HG03064 (cell line): ENCODE data around the gene IL1RAPL2.
"Not testable (repeated sequence)": the region's sequence is repeated elsewhere in the genome, so short reads cannot be mapped to it uniquely, and the experiment has no call there.

Experiments
- ATAC-seq: cut with Tn5 transposase; IDR thresholded peaks from one replicate; pipeline ENCODE4 v1.9.1; 2021; ENCODE audit warnings: low read depth; ENCODE audit not compliant: unreplicated experiment

Gene IL1RAPL2

DNA sequence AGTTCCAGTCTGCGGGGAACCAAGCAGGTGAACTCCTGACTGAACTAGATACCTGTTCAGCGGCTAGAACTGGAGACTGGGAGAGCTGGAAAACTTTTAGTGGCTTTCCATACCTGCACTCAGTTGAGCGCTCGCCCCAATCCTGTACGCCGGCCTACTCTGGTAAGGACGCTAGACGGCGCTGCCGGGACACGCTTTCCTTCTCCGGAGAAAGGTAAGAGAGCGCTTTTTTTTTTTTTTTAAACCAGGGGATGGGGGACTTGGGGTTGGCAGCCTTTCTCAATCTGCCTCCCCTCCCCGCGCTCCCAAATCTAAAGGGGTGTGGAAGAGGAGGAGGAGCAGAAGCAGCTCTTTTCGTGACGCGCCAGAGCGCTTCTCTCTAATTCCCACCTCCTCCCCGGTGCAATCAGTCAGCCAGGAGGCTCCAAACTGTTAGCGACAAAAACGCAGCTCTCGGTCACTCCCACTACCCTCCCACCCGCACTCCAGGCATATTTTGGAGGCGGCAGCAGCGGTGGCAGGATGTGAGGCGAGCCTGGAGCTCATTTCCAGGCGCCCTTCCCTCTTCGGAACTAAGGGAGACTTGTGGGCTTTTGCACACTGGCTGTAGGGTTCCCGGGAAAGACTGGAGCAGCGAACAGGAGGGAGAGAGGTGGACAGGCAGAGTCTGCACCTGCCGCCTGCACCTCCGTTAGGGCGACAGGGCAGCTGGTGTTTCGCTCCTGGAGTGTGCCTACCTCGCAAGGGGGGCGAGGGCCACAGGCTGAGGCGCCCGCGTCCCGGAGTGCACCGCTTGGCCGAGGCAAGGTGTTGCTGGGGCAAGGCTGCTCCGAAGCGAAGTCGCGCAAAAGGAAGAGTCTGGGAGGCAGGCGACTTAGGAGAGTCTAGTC is at the start of gene IL1RAPL2:
TSS of gene IL1RAPL2 (plus strand) at position 409 of the 890 bp plus-strand sequence.
- ATAC-seq, result no peak

DNA sequence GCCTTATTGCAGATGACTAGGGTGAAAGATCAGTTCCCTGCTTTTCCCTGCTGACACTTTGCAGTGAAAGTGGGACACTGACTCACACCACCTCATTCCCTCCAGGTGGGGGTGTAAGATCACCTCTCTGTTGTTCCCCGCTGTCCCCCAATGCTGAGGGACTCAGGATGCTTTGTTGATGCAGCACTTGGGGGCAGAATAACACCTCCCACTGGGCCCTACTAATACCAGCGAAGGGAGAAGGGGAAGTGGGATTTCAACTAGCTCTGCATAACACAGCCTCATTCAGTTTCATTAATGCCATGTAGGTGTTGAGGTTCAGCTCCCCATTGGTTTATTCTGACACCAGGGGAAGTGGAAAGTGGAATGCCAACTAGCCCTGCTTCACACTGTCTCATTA is 43.6 kb upstream of the IL1RAPL2 start:
- no peak for ATAC-seq

DNA sequence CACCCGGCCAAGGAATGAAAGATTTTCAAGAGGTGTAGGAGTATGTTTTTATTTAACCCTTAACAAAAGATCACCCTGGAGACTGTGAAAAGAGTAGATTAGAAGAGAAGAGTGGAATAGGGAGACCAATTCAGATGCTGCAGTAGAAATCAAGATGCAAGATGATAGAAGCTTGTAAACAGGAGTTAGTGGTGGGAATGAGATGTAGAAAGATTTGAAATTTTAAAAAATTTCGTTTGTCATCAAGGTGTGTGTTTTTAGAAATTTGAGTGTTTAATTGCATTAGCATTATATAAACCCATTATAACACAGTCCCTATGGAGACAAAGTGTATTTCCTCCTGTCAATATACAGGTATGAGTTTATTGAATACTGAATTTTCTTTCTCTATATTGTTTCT is 42.1 kb upstream of the IL1RAPL2 start:
- no peak for ATAC-seq

DNA sequence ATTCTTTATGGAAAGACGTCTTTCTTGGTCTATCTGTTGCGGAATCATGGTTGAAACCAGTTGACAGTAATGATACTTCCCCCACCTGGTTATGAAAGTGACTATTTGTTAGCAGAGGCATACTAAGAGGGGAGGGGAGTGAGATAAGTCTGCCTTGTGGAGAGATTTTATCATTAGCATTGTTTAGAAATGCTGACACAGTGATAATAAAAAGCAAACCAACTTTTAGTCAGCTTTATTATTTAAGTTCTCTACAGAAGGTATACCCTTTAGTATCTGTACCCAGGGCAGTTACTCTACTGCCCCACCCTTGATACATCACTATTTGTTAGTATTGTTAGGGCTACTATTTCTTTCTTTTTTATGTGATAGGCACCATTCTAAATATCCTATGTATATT is 26.9 kb upstream of the IL1RAPL2 start:
- ATAC-seq, result no peak

DNA sequence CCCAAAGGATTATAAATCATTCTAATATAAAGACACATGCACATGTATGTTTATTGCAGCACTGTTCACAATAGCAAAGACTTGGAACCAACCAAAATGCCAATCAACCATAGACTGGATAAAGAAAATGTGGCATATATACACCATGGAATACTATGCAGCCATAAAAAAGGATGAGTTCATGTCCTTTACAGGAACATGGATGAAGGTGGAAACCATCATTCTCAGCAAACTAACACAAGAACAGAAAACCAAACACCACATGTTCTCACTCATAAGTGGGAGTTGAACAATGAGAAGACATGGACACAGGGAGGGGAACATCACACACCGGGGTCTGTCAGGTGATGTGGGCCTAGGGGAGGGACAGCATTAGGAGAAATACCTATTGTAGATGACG is 23.6 kb upstream of the IL1RAPL2 start:
- ATAC-seq, result not testable (repeated sequence)

DNA sequence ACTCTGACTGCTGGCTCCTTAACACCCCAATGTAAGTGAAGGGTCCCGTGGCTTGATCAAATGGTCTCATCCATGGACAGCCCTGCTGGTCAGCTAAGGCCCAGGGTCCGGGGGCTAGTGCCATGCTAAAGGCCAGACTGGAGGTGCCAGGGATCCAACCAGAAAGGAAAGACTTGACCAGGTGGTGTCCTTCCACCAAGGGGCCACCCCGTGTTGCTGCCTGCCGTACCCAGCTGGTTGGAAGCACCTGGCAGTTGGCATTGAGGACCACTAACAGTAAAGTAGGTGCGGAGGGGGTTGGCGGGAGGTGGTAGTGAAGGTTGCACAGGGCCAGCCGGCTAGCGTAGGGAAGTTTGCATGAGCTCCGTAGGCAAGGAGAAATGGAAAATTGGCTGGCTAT is 1.7 kb upstream of the IL1RAPL2 start:
- ATAC-seq, result no peak

DNA sequence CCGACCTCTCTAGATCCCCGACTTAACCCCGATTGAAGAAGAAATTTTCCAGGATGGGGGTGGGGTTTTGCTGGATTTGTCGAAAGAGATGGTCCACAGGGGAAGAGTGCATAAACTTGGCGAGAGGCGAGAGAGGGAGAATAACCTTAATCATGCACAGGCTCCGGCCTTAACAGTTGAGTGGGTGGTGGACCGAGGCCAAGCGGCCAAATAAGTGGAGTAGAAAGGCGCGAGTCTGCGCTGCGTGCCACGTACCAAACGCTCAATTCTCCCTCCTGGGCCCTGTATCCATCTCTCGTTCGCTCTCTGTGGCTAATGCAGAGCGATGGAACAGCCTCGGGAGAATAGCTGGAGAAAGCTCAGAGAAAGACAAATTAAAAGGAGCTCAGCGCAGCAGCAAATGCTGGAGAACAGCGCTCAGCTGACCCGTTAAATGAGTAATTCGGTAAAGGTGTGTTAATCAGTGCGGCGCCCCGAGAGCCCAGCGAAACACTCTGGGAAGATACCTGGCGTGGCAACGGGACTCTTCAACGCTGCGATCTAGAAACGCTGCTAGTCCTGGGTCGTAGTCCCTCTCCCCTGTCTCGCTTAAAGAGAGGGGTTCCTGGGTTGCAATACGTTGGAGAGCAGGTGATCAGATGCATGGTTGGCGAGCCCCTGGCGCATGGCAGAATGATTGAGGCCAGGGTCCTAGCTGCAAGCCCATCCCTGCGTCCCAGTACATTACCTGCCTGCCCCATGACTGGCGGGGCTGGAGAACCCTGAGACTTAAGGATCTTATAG is 887 bp upstream of the IL1RAPL2 start:
- no peak for ATAC-seq

DNA sequence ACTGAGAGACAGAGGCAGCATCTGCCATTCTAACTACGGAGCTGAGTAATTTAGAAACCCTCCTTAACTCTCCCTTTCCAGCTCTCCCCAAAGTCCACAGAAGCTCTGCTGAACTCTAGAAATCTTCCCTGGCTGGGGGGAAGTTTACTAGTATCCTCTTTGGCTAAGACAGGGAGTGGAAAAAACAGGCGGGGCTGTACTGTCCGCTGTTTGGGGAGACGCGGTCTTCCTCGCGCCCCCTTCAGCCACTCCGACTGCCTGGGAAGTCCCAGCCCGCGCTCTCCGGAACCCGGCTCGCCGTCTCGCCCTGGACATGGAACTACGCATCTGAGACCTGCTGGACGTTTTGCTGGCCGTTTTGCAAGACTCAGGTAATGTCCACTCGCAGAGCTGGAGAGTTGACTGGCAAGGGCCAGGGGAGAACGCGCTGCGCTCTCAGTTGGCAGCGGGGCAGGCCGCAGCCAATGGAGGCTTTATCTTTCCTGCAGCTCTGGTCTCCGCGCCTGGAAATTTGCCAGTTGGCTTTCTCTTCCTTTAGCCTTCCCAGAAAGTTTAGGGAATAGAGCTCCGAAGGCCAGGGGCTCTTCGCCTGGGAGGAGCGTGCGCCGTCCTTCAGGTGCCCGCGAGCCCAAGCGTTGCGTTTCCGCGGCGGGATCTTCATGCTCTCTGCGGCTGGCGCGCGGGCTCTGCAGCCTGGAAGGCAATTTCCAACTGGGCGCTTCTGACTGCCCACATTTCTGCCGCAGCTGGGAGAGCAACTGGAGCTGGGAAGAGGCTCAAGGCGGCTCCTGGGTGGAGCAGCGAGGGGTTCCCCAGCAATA is 892 bp downstream of the IL1RAPL2 start:
- no peak for ATAC-seq

DNA sequence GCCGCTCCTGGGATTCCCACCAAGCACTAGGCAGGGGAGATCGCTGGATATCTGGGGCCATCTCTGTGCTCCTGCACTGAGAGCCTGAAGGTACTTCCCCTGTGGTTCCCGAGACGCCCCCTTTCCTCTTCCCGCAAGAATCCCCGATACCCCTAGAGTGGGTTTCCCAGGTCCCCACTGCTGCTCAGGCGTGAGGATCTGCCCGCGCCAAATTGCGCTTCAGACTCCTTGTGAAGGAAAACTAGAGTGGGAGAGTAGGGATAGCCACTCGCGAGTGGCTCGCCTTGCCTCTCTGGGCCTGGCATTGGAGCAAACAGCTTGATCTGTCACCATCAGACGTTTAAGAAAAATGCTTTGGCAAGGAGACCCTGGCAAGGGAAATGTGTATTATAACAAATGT is 1.5 kb downstream of the IL1RAPL2 start:
- no peak for ATAC-seq

DNA sequence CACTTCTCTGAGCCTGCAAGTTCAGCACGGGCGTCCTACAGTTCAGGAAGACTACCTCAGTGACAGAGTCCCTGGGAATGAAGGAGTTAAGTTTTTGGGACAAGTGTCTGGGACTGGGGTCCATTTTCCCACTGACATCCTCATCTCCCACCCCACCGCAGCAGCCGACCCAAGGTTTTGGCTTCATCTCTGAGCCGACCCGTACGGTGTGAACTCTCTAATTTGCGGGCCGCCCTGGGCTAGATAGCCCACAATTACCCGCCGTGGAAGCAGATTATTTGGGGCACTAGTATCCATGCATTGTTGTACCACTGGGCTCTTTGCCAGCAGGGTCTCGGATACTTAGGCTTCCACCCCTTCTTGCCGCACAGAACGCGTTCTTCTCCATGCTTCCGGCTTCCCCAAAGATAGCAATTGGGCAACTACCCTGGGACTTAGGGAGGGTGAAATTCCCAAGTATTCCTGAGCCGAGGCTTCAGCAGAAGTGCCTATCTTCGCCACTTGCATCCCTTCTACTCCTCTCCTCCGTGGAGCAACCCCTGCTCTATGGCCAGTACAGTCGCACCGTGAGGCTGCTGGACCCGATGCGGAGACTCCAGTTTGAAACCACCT is 2.4 kb downstream of the IL1RAPL2 start:
- no peak for ATAC-seq

DNA sequence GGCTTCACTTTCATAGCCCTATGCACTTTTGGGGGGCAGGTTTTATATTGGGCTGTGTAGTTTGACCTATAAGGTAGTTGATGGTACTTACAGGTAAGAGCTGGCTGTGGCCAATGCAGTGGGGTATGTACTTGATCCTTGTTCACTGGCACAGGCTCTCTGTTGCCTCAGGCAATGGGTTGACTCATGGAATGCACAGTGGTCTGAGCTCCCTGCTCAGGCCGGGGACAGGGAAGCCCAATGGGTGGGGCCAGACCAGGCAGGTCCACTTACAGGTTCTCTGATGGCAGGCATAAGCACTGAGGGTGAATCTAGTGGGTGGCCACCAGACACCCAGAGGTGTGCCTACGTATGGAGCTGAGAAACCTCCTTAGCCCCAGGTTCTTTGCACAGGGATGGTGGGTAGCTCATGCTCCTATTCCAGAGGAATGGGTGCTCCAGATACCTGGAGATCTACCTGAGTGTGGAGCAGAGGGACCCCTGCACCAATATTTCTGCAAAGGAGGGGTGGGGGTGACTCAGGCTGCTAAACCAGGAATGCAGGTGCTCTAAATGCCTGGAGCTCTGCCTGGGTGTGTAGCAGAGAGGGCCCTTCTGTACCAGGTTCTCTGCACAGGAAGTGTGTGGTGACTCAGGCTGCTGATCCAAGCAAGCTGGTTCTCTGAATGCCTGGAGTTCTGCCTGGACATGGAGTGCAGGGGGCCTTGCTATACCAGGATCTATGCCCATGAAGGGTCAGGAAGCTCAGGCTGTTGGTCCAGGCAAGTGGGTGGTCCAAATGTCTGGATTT is 52.3 kb downstream of the IL1RAPL2 start:
- ATAC-seq, result no peak

DNA sequence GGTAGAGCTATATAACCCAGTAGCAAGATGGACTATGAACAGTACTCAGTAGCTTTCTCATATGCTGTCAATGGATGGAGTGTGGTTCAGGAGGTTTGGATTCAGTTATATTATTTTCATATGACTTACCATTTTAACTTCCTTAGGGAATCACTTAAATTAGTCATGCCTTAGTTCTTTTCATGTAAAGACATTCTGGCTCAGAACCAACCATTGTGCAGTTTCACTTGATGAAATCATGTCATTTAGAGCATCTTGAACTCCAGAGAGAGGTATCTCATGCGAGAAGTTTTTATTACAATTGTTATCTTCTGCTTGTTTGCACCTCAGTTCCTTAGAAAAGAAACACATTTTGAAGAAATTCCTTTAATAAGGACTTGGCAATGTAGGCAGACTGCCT is 55.8 kb downstream of the IL1RAPL2 start:
- no peak for ATAC-seq

DNA sequence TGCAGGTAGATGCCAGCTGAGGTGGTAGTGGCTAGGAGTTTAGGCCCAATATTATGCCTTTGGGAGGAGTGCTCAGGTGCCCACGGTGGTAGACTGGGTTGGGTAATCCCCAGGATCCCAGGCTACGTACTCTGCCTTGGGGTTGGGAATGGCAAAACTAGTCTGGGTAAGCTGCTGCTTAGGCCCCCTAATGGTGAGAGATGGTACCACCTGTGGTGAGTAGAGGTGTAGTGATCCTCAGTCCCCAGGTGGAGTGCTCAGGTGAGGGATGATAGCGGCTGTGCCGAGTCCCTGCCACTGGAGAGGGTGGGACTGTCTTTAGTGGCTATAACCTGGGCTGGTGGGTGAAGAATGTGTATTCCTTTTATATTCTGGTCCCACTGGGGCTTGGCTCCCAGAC is 75.2 kb downstream of the IL1RAPL2 start:
- no peak for ATAC-seq

DNA sequence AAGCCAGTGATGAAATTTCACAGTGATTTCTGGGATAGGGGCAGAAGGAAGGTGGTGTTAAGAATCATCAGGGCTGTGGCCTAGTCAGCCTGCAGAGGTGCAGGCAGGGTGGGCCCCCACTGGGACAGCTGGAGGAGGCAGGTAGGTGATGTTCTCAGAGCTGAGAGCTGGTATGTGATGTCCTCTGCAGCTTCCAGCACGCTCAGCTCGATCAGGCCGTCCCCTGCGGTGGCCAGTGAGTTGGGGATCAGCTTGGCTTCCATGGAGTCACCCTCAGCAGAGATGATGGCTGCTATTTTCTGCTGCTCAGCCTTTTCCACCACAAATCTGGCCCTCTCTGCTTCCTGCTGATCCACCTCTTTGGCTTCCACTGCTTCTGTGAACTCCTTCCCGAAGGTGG is 81.1 kb downstream of the IL1RAPL2 start:
- ATAC-seq, result no peak

DNA sequence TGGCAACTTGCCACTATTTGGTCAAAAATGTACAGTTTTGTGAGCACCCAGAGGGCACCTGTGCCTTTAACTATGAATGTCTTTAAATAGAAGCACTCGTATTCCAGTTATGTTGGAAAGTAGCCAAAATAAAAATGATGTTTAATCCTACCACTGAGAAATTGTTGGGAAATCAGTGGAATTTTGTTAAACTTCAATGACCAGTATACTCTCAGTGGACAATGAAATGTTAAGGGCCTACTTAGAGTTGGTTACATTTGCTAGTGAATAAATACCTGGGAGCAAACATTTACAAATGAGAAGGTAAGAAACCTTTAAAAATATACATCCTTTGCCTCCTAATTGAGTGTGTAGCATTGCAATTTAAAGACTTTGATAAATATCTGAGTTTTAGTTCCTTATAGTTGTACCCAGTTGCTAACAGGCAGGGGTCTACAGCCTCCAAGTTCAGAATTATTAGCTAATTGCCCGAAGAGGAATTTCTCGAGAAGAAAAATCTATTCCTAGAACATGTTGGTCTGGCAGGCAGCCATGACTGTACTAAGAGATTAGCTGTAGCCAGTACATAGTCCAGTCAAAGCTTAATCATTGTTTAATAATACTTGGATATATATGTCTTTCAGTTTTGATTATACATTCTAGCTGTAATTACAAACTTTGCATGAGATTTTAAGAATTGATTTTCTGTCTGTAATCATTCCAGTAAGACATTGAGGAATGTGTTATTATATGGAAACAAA is 93.2 kb downstream of the IL1RAPL2 start:
- no peak for ATAC-seq

DNA sequence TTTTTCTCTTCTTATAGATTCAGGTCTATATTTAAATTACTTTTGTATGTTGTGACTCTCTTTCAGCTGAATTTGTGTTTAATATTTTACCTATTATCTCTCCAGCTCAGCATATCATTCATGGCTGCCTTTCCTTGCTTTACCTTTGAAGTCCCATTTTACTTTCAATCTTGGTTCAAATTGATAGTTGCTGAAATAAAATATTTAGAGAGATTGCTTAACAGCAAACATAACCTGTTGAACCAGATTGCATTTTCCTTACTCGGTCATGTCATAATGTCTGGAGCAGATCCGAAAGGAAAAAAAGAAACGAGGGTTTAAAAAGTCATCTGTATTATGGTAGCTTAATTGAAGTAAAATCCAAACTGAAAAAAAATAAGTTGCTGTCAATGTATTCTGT is 94.1 kb downstream of the IL1RAPL2 start:
- ATAC-seq, result no peak

DNA sequence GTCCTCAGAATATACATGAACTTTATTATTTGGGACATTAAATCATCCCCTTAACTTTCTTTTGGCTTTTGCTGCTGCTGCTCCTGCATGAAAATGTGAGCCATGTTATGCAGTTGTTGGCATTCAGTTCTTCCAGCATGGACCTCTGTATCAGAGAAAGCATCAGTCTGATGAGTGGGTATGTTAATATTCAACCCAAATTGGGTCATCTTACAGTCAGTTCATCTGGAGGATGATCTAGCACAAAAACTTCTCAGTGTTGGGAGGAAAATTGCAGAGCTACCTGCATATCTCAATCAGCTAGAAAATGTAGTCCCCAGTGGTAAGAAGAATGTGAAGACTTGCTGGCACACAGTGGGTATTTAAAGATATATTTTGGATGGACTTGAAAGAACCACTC is 96.7 kb downstream of the IL1RAPL2 start:
- no peak for ATAC-seq

DNA sequence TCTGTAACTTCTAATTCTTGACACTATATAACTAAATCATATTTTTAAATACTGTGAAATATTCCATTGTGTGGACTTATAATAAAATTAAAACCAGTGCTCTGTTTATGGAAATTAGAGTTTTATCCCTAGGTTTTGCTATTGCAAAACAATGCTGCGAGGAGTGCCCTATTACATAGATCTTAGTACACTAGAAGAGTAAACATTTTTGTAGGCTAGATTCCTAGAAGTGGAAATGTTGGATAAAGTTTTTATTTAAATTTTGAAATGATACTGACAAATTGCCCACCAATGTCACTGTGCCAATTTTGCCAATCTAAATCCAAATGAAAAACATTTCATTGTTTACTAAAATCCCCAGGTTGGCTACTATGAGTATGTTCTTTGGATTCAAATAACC is 99.7 kb downstream of the IL1RAPL2 start:
- no peak for ATAC-seq

DNA sequence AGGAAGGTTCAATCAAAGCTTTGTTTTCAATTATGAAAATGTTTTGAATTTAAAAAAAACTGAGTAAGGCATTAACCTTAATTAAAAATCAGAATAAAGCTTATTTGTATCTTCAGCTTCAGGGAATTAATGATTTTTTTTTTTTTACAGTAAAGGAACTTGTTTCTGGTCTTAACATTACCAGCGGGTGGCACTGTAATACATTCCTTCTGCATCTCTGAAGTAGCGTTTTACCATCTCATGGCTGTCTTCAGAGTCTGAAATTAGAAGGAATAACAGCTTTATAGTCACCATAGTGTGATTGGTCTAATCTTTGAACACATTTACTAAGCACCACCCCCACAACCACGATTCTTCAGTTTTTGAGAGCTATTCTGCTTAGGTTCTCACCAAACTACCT is 102.6 kb downstream of the IL1RAPL2 start:
- ATAC-seq, result no peak
